HCT116 (cell line): ENCODE data around the gene SMIM12. TPM values are rescaled to one million over a fixed set of nuclear protein-coding genes. Genes with fewer than 3 reads are reported as not detected.

ENCODE experiments used
- ATAC-seq: fragments of 200-7000 bp; cut with Tn5 transposase; 2 replicates; pipeline ENCODE4 v1.9.1; 2020; ENCODE audit warnings: mild to moderate bottlenecking, moderate library complexity
- BruUV-seq: library from RNA; stranded (reverse); fragments of 400-500 nt; replicated peaks from 2 replicates; lab custom pipeline; 2021; lab: Mats Ljungman, UMichigan
- CTCF ChIA-PET: fragments of 300-600 bp; sonication (Branson Sonifier 250); formaldehyde crosslinking; loops from one replicate; lab custom pipeline; 2021; ENCODE audit warnings: antibody characterized with exemption; lab: Charles Lee
- POLR2A ChIA-PET: fragments of 300-600, 350-600 bp; sonication (Branson Sonifier 250); formaldehyde crosslinking; loops from one replicate; lab custom pipeline; 2021; ENCODE audit warnings: antibody characterized with exemption; lab: Charles Lee
- RAD21 ChIA-PET, 2 experiments: fragments of 300-600 bp; sonication (Branson Sonifier 250); formaldehyde crosslinking; loops; one replicate each; lab custom pipeline; 2023; ENCODE audit warnings: low total read pairs in 2 of 2; ENCODE audit not compliant: uncharacterized antibody in 2 of 2, unreplicated experiment in 2 of 2, low non-redundant PET in 1 of 2; lab: Charles Lee
- DNase-seq: peaks from one replicate; pipeline ENCODE4 v3.0.0-alpha.2; 2010; ENCODE audit warnings: low read depth, low spot score
- H2AFZ ChIP-seq: fragments of 200-600 bp; shearing (Covaris generic), sonication (generic); 2 replicates; pipeline ENCODE4 v1.6.1; 2017; ENCODE audit warnings: low read depth, mixed run types, mixed read lengths, antibody characterized with exemption, low read length; ENCODE audit not compliant: poor library complexity, severe bottlenecking
- H3K27ac ChIP-seq: 2 replicates; pipeline ENCODE4 v1.5.1; 2012; ENCODE audit warnings: low read depth, low read length
- H3K27me3 ChIP-seq: fragments of 200-600 bp; sonication (generic); 2 replicates; pipeline ENCODE4 v1.6.1; 2016; ENCODE audit warnings: mixed run types, low read length, mixed read lengths; ENCODE audit not compliant: insufficient read depth
- H3K36me3 ChIP-seq, 2 experiments: fragments of 200-500 bp in 1 of 2; fragments of 200-600 bp in 1 of 2; sonication (Bioruptor generic) in 1 of 2; sonication (generic) in 1 of 2; 2 replicates each; pipeline versions ENCODE4 v1.5.1 to v1.6.1; 2014 to 2016; ENCODE audit warnings: low read length in 2 of 2, inconsistent platforms in 1 of 2, mixed read lengths in 1 of 2, mixed run types in 1 of 2; ENCODE audit not compliant: insufficient read depth in 2 of 2, control insufficient read depth in 1 of 2
- H3K4me1 ChIP-seq, 2 experiments: fragments of 200-600 bp in 1 of 2; sonication (generic) in 1 of 2; 2 replicates each; pipeline versions ENCODE4 v1.5.1 to v1.6.1; 2012 to 2017; ENCODE audit warnings: low read length in 2 of 2, inconsistent platforms in 1 of 2, mild to moderate bottlenecking in 1 of 2, mixed read lengths in 1 of 2, mixed run types in 1 of 2, moderate library complexity in 1 of 2; ENCODE audit not compliant: insufficient read depth in 2 of 2, control insufficient read depth in 1 of 2
- H3K4me2 ChIP-seq: fragments of 200-600 bp; sonication (generic); 2 replicates; pipeline ENCODE4 v1.6.1; 2017; ENCODE audit warnings: mixed run types, low read length, mixed read lengths
- H3K4me3 ChIP-seq, 2 experiments: fragments of 200-600 bp in 1 of 2; sonication (generic) in 1 of 2; replicated peaks in 1 of 2; 2 replicates each; pipeline ENCODE4 v1.5.1; 2011 to 2016; ENCODE audit warnings: low read length in 2 of 2, control low read depth in 1 of 2, low read depth in 1 of 2, mild to moderate bottlenecking in 1 of 2, mixed read lengths in 1 of 2, mixed run types in 1 of 2
- H3K79me2 ChIP-seq: fragments of 200-600 bp; sonication (generic); 2 replicates; pipeline ENCODE4 v1.6.1; 2017; ENCODE audit warnings: mild to moderate bottlenecking, mixed run types, low read length, moderate library complexity, mixed read lengths; ENCODE audit not compliant: insufficient read depth
- H3K9ac ChIP-seq: fragments of 200-600 bp; sonication (generic); 2 replicates; pipeline ENCODE4 v1.6.1; 2016; ENCODE audit warnings: low read length, mixed read lengths
- H3K9me2 ChIP-seq: fragments of 200-600 bp; sonication (generic), shearing (Covaris generic); 2 replicates; pipeline ENCODE4 v1.6.1; 2017; ENCODE audit warnings: mixed run types, mild to moderate bottlenecking, moderate library complexity; ENCODE audit not compliant: insufficient read depth
- H3K9me3 ChIP-seq, 2 experiments: fragments of 200-500 bp in 1 of 2; fragments of 200-600 bp in 1 of 2; sonication (Bioruptor generic) in 1 of 2; sonication (generic) in 1 of 2; 2 replicates each; pipeline ENCODE4 v1.6.1; 2014 to 2017; ENCODE audit warnings: low read length in 2 of 2, mixed read lengths in 2 of 2, inconsistent platforms in 1 of 2, low read depth in 1 of 2, mild to moderate bottlenecking in 1 of 2, mixed run types in 1 of 2, moderate library complexity in 1 of 2; ENCODE audit not compliant: control insufficient read depth in 1 of 2, insufficient read depth in 1 of 2
- H4K20me1 ChIP-seq: fragments of 200-600 bp; sonication (generic), shearing (Covaris generic); 2 replicates; pipeline ENCODE4 v1.6.1; 2017; ENCODE audit warnings: mixed run types, mild to moderate bottlenecking, moderate library complexity; ENCODE audit not compliant: insufficient read depth
- EGR1 ChIP-seq: IDR thresholded peaks from 2 replicates; pipeline ENCODE4 v1.6.1; 2012; ENCODE audit warnings: low read depth
- ELF1 ChIP-seq: IDR thresholded peaks from 2 replicates; pipeline ENCODE4 v1.6.1; 2012; ENCODE audit warnings: low read depth, borderline replicate concordance
- EZH2 ChIP-seq: fragments of 200-600 bp; sonication (generic); IDR thresholded peaks from 2 replicates; pipeline ENCODE4 v1.6.1; 2017; ENCODE audit warnings: antibody characterized with exemption, mixed run types
- EZH2phosphoT487 ChIP-seq: fragments of 200-600 bp; IDR thresholded peaks from 2 replicates; pipeline ENCODE4 v1.6.1; 2018; ENCODE audit warnings: antibody characterized with exemption, borderline replicate concordance
- JUND ChIP-seq: IDR thresholded peaks from 2 replicates; pipeline ENCODE4 v1.6.1; 2012
- POLR2A ChIP-seq: IDR thresholded peaks from 2 replicates; pipeline ENCODE4 v1.7.0; 2011; ENCODE audit warnings: borderline replicate concordance; ENCODE audit not compliant: insufficient read depth, insufficient read length; ENCODE audit errors: extremely low read depth
- POLR2AphosphoS5 ChIP-seq: IDR thresholded peaks from 2 replicates; pipeline ENCODE4 v1.6.1; 2011; ENCODE audit warnings: mild to moderate bottlenecking, low read depth, low read length, moderate library complexity
- REST ChIP-seq: IDR thresholded peaks from 2 replicates; pipeline ENCODE4 v1.6.1; 2012; ENCODE audit warnings: low read depth
- TCF7L2 ChIP-seq: IDR thresholded peaks from 2 replicates; pipeline ENCODE4 v1.7.0; 2011; ENCODE audit warnings: borderline replicate concordance, inconsistent platforms; ENCODE audit not compliant: insufficient read depth, insufficient read length; ENCODE audit errors: extremely low read depth
- ZBTB33 ChIP-seq: IDR thresholded peaks from 2 replicates; pipeline ENCODE4 v1.6.1; 2011; ENCODE audit warnings: mild to moderate bottlenecking, low read length, moderate library complexity; ENCODE audit not compliant: insufficient replicate concordance; ENCODE audit errors: extremely low read depth
- ZFX ChIP-seq: fragments of 450-650 bp; IDR thresholded peaks from 2 replicates; pipeline ENCODE4 v1.6.1; 2017
- ZNF274 ChIP-seq: fragments of 200-500 bp; sonication (Bioruptor generic); IDR thresholded peaks from 2 replicates; pipeline ENCODE4 v1.6.1; 2014; ENCODE audit warnings: mild to moderate bottlenecking, low read depth, low read length, inconsistent platforms
- intact Hi-C: fragments of 100-400 bp; cut with micrococcal nuclease; formaldehyde crosslinking; loops from 2 replicates; pipeline ENCODE4 v1.10.0; 2022
- total RNA-seq: library from RNA; stranded (reverse); gene quantifications from one replicate; pipeline ENCODE4 v1.2.1, GENCODE V29; 2021; ENCODE audit not compliant: unreplicated experiment
- TF ChIP-seq, protein P1 (sequence below): IDR thresholded peaks from 2 replicates; pipeline ENCODE4 v1.6.1; 2012
- TF ChIP-seq, protein P2 (sequence below), 3 experiments: fragments of 200-600 bp in 1 of 3; sonication (generic) in 1 of 3; IDR thresholded peaks in 2 of 3; conservative IDR thresholded peaks in 1 of 3; 2 replicates each; pipeline ENCODE4 v1.5.1; 2012 to 2017; ENCODE audit warnings: low read depth in 2 of 3, low read length in 2 of 3, antibody characterized with exemption in 1 of 3, borderline replicate concordance in 1 of 3, control low read depth in 1 of 3, mild to moderate bottlenecking in 1 of 3, mixed read lengths in 1 of 3, mixed run types in 1 of 3, moderate library complexity in 1 of 3; ENCODE audit not compliant: insufficient read depth in 1 of 3
- TF ChIP-seq, protein P3 (sequence below): IDR thresholded peaks from 2 replicates; pipeline ENCODE4 v1.6.1; 2012

SMIM12 gene
- total RNA-seq, 1 experiment from 2014 or later: 31.3 TPM

- TF ChIP-seq, protein P1, sequence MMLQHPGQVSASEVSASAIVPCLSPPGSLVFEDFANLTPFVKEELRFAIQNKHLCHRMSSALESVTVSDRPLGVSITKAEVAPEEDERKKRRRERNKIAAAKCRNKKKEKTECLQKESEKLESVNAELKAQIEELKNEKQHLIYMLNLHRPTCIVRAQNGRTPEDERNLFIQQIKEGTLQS: no peak
- no peak for TF ChIP-seq POLR2A
- TF ChIP-seq, protein P2, sequence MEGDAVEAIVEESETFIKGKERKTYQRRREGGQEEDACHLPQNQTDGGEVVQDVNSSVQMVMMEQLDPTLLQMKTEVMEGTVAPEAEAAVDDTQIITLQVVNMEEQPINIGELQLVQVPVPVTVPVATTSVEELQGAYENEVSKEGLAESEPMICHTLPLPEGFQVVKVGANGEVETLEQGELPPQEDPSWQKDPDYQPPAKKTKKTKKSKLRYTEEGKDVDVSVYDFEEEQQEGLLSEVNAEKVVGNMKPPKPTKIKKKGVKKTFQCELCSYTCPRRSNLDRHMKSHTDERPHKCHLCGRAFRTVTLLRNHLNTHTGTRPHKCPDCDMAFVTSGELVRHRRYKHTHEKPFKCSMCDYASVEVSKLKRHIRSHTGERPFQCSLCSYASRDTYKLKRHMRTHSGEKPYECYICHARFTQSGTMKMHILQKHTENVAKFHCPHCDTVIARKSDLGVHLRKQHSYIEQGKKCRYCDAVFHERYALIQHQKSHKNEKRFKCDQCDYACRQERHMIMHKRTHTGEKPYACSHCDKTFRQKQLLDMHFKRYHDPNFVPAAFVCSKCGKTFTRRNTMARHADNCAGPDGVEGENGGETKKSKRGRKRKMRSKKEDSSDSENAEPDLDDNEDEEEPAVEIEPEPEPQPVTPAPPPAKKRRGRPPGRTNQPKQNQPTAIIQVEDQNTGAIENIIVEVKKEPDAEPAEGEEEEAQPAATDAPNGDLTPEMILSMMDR (IDR thresholded peaks at IDR 0.05 in 2 of 3, conservative IDR thresholded peaks at IDR 0.05 in 1 of 3; ENCODE audit: borderline replicate concordance in 1 of 3, insufficient read depth in 1 of 3, low read depth in 2 of 3, low read length in 2 of 3): no peak
- TF ChIP-seq, protein P3, sequence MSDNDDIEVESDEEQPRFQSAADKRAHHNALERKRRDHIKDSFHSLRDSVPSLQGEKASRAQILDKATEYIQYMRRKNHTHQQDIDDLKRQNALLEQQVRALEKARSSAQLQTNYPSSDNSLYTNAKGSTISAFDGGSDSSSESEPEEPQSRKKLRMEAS: no peak
Observed at GRCh38 chr1:34843392-34844251, 15.9 kb downstream of the SMIM12 start (continued).

DNA sequence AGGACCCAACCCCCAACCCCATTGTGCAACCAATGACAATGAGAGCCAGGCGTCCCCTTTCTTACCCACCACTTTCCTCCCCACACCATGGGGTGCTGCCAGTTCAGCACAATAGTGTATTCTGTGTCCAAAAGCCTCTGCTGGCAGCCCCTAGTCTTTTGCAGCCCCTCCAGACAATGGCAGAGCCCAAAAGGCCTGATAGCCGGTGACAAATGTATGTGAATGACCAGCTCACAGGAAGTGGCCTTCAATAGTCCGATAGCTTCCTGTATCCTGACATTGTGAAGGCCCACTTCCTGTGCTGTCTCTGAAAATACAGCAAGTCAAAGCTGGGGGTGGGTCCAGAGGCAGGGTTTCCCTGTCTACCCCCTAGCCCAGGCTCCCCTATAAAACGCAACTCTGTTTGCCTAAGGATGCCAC lies 16.6 kb downstream of the SMIM12 start:
- H3K36me3 ChIP-seq: no peaks in the 10 kb centered on the region
- no peak for ATAC-seq
- H3K9me3 ChIP-seq: no peaks in the 10 kb centered on the region
- BruUV-seq: no TSS peak
- H3K9me2 ChIP-seq: no peaks in the 10 kb centered on the region
- H2AFZ ChIP-seq: no peak overlapping the region
- H3K4me2 ChIP-seq: no peak overlapping the region
- CTCF ChIA-PET: interaction anchor here (0.6 kb wide), 1 partner anchor 26 kb away, joined by 3 read pairs; no protein-coding TSS in a partner anchor
- H3K27me3 ChIP-seq: no peaks in the 10 kb centered on the region
- H3K4me1 ChIP-seq: no peaks in the 10 kb centered on the region
- RAD21 ChIA-PET: no interaction called here
- intact Hi-C loops: no loop called here
- POLR2A ChIA-PET: no interaction called here
- DNase-seq: no peak
- H3K79me2 ChIP-seq: no peaks in the 10 kb centered on the region
- no peak overlapping the region for H3K9ac ChIP-seq
- no peak overlapping the region for H3K4me3 ChIP-seq
- H3K27ac ChIP-seq: no peak overlapping the region
- no peaks in the 10 kb centered on the region for H4K20me1 ChIP-seq
- TF ChIP-seq, protein P1: no peak
- TF ChIP-seq ZNF274 (no peak), EZH2phosphoT487 (no peak), REST (no peak), EGR1 (no peak), ZBTB33 (no peak), POLR2AphosphoS5 (no peak), ELF1 (no peak), TCF7L2 (no peak), JUND (no peak), EZH2 (no peak), ZFX (no peak)
